Stimulated activated CD8-positive, alpha-beta memory T cell treated with anti-CD3 and anti-CD28 coated beads, Interleukin-2, amount 100 ng/mL, for 1 hour (primary cell): ENCODE data around the gene CLPTM1L.
"Not testable (repeated sequence)": the region's sequence is repeated elsewhere in the genome, so short reads cannot be mapped to it uniquely, and the experiment has no call there.

Experiments
- DNase-seq, 2 donors: peaks; one replicate each; pipeline ENCODE4 v3.0.0-alpha.2; 2020; ENCODE audit warnings: low read depth in 2 of 2

The CLPTM1L gene

DNA sequence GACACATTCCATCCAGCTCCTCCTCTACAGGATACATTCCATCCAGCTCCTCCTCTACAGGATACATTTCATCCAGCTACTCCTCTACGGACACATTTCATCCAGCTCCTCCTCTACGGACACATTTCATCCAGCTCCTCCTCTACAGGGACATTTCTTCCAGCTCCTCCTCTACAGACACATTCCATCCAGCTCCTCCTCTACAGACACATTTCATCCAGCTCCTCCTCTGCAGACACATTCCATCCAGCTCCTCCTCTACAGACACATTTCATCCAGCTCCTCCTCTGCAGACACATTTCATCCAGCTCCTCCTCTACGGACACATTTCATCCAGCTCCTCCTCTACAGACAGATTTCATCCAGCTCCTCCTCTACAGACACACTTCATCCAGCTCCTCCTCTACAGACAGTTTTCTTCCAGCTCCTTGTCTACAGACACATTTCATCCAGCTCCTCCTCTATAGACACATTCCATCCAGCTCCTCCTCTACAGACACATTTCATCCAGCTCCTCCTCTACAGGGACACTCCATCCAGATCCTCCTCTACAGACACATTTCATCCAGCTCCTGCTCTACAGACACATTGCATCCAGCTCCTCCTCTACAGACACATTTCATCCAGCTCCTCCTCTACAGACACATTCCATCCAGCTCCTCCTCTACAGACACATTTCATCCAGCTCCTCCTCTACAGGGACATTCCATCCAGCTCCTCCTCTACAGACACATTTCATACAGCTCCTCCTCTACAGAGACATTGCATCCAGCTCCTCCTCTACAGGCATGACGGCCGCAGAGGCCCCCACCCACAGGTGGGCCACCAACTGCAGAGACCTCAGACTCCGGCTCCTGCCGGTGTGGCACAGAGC is 16.4 kb downstream of the CLPTM1L start:
- DNase-seq: not testable (repeated sequence)

DNA sequence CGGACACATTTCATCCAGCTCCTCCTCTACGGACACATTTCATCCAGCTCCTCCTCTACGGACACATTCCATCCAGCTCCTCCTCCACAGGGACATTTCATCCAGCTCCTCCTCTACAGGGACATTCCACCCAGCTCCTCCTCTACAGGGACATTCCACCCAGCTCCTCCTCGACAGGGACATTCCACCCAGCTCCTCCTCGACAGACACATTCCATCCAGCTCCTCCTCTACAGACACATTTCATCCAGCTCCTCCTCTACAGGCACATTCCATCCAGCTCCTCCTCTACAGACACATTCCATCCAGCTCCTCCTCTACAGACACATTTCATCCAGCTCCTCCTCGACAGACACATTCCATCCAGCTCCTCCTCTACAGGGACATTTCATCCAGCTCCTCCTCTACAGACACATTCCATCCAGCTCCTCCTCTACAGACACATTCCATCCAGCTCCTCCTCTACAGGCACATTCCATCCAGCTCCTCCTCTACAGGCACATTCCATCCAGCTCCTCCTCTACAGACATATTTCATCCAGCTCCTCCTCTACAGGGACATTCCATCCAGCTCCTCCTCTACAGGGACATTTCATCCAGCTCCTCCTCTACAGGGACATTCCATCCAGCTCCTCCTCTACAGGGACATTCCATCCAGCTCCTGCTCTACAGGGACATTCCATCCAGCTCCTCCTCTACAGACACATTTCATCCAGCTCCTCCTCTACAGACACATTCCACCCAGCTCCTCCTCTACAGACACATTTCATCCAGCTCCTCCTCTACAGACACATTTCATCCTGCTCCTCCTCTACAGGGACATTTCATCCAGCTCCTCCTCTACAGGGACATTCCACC is 17.8 kb downstream of the CLPTM1L start:
- not testable (repeated sequence) for DNase-seq

- not testable (repeated sequence) for DNase-seq
Measured at GRCh38 chr5:1326532-1326875, 18.4 kb downstream of the CLPTM1L start.

DNA sequence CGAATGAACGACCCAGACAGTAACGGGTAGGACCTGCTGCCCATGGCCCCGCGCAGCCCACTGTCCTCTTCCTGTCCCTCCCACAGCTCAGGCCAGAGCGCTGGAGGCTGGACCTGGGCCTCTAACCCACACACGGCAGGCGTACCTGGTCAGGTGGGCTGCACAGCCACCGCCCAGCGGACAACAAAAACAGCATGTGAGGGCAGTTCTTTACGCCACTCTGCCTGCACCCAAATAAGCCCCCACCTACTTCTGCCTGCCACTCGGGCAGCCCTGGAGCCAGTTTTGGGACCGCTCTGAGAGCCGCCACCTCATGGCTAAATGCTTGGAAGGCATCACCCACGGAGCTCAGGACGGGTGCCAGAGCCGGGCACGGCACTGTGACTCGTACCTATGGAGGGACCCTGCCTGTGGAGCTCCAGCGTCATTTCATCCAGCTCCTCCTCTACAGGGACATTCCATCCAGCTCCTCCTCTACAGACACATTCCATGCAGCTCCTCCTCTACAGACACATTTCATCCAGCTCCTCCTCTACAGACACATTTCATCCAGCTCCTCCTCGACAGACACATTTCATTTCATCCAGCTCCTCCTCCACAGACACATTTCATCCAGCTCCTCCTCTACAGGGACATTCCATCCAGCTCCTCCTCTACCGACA is 18.9 kb downstream of the CLPTM1L start:
- DNase-seq: no peak

DNA sequence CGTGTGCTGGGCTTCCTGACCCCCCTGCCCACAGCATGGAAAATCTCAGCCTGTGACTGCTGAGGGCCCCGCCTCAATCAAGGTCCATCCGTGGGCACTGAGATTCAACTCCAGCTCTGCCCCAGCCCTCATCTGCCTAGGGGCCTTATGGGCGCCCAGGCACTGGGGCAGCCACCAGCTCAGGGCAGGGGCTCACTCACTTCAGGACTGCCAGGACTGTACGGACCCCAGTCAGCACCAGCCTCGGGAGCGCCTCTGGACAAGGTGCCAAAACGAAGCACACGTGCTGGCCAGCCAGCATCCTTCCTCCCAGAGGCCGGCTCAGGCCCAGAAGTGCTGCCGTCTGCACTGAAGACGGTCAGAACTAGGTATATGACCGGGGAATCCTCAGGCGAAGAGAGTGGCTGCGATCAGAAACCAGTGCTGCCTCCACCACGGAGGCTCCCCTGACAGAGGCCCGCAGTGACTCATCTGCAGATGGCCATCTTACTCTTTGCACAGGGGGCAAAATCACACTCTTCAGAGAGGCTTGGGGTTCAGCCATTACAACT is 19.6 kb downstream of the CLPTM1L start:
- no peak for DNase-seq

DNA sequence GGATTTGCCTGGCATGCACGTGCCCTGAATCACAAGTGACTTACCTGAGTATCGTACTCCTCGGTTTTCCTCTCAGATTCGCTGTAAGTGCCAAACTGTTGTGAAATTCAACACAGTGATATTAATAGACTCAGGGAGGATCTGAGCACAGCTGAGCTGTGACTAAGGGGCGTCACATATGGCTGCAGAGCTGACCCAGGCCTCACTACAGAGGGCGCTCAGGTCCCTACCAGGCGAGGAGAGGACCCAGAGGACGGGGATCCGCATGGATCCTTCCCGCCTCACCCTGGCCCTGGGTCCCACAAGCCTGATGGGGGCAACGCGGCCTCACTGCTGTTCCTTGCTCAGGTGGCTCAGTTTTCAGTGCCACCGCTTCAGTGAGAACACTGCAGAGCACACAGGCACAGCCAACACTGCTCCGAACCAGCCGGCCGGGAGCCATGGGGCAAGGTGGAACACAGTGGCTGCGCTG is 20.1 kb downstream of the CLPTM1L start:
- no peak for DNase-seq

- no peak for DNase-seq
Measured at GRCh38 chr5:1324301-1324700, 20.6 kb downstream of the CLPTM1L start.

- no peak for DNase-seq
Measured at GRCh38 chr5:1323803-1324173, 21.1 kb downstream of the CLPTM1L start.

DNA sequence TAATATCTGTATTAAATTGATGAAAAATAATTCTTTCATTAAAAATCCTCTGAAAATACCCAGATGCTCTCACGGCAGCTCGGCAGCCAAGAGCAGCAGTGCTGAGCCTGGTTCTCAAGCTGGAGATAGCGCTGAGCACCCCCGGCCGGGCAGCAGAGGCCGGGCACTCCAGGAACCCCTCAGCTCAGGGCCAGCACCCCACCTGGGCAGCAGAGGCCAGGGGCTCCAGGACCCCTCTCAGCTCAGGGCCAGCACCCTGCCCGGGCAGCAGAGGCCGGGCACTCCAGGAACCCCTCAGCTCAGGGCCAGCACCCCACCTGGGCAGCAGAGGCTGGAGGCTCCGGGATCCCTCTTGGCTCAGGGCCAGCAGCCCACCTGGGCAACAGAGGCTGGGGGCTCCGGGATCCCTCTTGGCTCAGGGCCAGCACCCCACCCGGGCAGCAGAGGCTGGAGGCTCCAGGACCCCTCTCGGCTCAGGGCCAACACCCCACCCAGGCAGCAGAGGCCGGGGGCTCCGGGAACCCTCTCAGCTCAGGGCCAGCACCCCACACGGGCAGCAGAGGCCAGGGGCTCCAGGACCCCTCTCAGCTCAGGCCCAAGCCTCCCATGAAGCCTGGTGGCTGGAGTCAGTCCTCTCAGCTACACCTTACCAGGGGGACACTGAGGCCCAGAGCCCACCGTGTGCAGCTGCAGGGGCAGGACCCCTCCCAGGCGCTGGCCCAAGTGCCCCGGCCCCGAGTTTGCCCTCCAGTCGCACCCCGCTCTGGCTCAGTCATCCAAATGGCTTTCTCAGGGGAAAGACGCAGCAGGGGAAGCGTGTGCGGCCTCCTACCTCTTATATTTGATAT is 21.7 kb downstream of the CLPTM1L start:
- no peak for DNase-seq

- DNase-seq: no peak
Measured at GRCh38 chr5:1322036-1322900, 22.6 kb downstream of the CLPTM1L start.

- no peak for DNase-seq
Measured at GRCh38 chr5:1321576-1321975, 23.3 kb downstream of the CLPTM1L start.

GRCh38 chr5:1320436-1321344 is 24.2 kb downstream of the CLPTM1L start:
- no peak for DNase-seq

DNA sequence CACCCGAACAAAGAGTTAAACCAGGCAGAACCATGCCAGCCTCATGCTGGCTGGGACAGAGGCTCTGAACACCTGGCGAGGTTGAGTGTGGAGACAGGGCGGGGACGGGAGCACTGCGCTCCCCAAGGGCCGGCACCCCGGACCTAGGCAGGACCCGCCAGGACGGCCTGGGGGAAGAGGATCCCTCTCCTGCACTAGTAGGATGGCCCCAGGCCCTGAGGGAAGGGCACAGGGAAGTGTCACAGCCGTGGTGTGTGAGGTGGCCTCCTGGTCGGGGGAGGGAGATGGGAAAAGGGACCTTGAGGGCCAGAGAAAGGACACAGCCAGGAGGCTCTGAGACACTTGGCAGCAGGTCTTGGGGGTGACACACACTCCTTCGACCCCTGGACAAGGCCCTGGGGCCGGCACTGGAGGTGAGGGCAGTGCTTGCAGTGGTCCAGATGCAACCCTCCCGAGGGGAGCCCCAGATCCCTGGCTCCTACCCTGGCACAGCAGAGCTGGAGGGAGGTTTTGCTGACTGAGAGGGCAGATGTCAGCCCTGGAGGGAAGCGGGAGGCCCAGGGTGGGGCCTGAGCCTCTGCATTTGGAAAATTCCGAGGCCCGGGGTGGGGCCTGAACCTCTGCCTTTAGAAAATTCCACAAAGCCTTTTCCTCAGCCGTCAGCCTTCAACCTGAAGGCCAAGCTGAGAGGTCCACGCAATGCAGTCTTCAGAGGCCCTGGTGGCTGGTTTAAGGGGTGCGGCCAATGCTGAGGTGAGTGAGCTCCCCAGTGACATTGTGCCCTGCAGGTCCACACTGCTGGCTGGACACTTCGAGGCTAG is 25.3 kb downstream of the CLPTM1L start:
- no peak for DNase-seq

DNA sequence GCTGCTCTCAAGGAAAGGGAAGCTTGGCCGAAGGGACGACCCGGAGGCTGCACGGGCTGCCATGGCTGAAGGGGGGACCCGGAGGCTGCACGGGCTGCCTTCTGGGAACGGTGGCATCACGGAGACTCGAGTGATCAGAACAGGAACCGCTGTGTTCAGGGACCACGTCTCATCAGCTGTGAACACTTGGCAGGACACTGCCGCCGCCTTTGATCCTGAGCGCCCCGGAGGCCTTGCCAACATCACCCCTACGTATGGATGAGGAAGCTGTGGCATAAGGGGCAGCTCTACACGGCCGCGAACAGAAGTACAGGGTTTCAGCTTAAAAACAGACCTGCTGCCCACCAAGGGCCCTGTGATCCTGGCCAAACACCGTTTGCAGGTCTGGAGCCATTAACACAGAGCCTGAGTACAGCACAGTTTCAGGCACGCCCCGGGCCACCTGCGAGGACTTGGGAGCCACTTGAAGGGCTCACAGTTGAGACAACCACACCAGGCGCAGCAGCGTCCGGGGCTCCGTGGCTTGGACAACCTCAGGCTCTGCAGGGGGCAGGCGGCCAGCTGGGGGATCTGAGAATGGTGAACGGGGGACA is 26.1 kb downstream of the CLPTM1L start:
- DNase-seq: no peak

DNA sequence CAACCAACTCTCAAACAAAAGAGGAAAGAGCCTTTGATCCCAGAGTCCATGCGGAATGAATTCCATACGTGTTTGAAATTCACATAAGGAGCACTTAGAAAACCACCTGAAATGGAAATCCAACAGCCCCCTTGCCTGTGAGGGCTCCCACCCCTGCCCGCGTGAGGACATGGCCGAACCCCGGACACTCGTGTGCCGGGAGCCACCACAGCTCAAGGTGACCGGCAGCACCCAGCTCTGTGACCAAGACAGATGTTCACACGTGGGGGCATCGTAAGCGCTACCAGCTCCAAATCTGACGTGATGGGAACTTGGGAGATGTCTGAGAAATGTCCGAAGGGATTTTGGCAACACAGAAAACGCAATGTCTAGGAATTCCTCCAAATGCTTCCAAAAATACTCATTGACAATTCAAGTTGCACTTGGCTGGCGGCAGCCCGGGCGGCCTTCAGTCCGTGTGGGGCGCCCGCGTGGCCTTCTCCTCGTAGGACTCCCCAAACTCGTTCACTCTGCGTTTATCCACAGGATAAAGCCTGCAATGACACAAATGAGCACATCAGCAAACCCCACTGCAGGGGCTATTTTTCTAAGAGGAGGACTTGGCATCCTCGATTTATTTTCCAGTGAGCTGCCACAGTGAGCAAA is 26.9 kb downstream of the CLPTM1L start:
- DNase-seq: no peak

DNA sequence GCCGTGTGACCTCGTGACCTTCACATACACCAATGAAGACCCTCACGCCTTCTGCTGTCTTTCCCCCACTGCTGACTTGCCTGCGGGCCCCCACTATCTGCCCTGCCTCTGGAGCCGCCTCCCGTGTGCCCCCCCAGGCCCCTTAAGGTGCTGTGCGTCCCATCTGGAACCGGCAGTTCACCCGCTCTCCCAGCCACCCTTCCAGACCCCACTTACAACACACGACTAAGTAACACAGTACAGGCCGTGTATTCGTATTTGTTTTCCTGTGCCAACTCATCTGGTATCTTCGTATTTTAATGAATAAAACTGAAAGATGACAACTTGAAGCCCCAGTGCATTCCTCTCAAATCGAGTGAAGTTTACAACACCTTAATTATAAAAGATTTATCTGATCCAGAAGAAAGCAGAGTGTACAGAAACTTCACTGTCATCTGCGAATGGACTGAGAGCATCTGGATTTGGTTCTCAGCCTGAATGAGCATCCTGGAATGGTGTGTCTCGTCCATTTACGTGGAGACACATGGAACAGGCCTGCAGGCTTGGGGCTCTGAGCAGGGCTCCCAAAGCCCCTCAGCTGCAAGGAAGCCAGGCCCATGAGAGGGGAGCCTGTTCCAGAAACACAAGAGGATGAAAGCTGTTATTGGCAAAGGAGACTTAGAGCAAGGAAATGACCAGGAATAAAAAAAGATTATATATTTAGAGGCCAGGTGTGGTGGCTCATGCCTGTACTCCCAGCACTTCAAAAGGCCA is 28.1 kb downstream of the CLPTM1L start:
- no peak for DNase-seq
